ENCODE results near the gene UQCRFS1.
"Not testable (repeated sequence)": the region's sequence is repeated elsewhere in the genome, so short reads cannot be mapped to it uniquely, and the experiment has no call there.

Gene UQCRFS1

DNA sequence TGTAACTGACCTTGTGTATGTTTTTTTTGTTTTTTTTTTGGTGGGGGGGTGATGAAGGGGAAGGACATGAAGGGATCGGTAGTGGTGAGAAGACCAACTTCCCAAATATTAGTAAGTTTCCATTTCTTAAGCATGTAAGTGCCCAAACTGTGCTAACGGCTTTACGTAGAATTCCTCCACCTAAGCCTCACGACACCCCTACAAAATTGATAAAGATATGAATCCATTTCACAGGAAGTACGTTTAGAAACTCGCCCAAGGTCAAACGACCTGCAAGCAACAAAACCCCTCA lies 649 bp downstream of the UQCRFS1 start:
- DNase-seq: no peak

- DNase-seq: no peak
Observed at GRCh38 chr19:29211562-29212355, 1.2 kb downstream of the UQCRFS1 start.

DNA sequence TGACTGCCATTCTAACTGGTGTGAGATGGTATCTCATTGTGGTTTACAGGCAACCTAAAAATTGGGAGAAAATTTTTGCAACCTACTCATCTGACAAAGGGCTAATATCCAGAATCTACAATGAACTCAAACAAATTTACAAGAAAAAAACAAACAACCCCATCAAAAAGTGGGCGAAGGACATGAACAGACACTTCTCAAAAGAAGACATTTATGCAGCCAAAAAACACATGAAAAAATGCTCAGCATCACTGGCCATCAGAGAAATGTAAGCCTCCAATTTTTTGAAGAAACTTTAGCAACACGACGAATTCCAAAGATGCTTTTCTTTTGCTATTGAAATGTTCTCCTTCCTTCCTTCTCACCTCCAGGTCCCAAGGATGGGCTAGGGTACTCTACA lies 1.9 kb downstream of the UQCRFS1 start:
- DNase-seq: not testable (repeated sequence)

DNA sequence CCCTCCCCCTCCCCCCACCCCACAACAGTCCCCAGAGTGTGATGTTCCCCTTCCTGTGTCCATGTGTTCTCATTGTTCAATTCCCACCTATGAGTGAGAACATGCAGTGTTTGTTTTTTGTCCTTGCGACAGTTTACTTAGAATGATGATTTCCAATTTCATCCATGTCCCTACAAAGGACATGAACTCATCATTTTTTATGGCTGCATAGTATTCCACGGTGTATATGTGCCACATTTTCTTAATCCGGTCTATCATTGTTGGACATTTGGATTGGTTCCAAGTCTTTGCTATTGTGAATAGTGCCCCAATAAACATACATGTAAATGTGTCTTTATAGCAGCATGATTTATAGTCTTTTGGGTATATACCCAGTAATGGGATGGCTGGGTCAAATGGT lies 2.4 kb downstream of the UQCRFS1 start:
- DNase-seq: not testable (repeated sequence)

DNA sequence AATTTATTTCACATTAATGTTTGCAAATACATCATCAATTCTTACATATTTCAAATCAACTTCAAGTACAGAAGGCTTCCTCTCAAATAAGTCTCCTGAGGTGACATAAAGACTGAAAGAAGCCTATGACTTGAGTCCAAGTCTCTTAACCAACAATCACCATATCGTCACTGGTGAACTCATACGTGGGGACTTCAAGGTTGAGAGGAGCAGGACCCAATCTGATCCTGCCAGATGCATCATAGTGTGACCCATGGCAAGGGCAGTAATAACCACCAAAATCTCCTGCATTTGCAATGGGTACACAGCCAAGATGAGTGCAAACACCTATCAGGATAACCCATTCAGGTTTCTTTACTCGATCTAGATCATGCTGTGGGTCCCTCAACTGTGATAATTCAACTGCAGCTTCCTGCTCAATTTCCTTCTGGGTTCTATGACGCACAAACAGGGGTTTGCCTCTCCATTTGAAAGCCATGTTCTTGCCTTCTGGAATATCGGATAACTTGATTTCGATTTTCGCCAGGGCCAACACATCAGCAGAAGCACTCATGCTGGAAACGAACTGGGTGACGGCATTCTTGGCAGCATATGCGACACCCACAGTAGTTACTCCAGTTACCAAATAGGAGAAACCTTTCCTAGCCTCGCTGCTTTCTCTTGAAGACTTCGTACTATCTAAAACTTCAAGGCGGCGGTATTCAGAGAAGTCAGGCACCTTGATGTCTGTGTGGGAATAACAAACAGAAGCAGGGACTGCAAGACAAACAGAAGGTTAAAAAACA lies 5.4 kb downstream of the UQCRFS1 start:
- DNase-seq: not testable (repeated sequence)

GRCh38 chr19:29206453-29206852 lies 6.5 kb downstream of the UQCRFS1 start:
- no peak for DNase-seq

- no peak for DNase-seq
Observed at GRCh38 chr19:29202281-29202680, 10.7 kb downstream of the UQCRFS1 start.

DNA sequence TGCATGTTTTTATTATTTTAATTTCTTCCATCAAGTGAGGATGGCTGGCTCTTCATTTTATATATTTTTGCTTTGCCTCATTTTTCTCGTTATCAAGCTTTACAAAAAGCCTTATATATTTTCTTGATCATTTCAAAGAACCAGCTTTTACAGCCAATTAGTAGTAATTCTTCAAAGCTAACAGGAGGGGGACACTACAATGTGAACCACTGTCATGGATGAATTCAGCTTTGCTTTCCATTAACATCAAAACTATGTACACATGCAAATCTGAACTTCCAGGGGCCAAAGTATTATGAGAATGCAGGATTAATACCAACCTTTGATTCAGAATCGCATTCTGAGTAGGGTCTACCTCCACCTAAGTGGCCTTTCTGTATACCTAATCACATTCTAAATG lies 11.1 kb downstream of the UQCRFS1 start:
- DNase-seq: no peak

DNA sequence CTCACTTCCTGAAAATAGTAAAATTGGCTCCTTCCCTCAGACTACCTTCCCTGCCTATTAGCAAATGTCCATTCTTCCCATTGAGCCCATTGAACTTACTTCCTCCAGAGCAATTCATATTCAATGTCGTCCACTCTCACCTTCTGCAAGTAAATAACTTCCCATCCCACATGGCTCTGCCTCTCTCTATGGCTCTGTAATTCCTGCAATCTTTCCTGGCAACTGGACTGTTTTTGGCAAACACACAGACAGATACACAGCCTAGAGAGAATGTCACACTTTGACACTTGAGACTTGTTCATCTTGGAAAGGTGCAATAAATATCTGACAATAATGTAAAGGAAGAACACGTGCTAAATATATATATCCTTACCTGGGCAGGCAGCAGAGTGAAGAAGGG lies 18.3 kb downstream of the UQCRFS1 start:
- DNase-seq: no peak

GRCh38 chr19:29193155-29193554 lies 19.8 kb downstream of the UQCRFS1 start:
- DNase-seq: peak; percentile 37

GRCh38 chr19:29191005-29191404 lies 21.9 kb downstream of the UQCRFS1 start:
- DNase-seq: no peak

DNA sequence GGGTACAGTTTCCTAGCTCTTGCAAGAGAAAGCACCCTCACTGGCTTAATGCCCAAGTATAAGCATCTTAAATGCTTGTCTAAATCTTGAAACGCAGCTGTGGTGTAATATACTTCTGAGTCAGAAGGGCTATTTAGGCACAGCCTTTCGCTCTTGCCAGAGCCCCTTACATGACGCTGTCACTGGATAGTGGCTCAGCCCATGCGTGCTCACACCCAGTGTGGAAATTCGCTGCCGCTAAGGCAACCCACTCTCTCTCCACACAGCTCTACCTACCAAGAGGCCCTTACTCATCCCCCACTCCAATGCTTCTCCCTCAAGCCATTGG lies 24.0 kb downstream of the UQCRFS1 start:
- no peak for DNase-seq

GRCh38 chr19:29188289-29189032 lies 24.5 kb downstream of the UQCRFS1 start:
- DNase-seq: no peak

DNA sequence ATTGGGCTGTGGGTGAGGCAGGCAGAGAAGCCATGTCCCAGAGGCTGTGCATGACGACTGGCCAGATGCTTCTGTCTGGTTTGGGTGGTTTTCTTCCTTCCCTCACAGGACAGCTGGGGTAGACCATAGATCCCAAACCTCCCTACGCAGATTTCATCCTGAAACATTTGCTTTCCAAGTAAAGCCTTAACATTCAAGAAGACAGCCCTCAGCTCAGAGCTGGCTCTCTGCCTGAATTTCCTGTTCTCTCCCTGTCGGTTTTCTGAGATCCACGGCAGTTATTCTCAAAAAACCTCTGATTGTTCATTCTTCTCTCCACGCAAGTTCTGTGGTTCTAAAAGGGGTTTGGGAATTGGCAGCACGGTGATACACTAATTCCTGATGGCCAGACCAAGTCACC lies 25.3 kb downstream of the UQCRFS1 start:
- DNase-seq: no peak

DNA sequence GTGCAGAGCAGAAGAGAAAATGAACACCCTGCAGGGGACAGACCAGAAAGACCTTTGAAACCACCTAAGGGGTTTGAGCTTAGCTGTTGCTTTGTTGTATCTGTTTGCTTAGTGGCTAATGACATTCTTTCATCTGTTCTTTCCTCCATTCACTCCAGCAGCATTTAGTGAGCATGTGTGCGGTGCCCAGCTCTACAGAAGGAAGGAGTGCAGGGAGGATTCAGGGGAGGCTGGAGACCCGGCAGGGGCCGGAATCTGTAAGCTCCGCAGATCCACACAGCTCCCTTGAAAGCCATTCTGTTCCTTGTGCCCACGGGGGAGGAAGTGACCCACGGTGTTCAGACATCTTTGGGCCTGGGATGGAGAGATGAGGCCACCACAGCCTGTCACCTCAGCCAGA lies 27.5 kb downstream of the UQCRFS1 start:
- DNase-seq: no peak

GRCh38 chr19:29176981-29177754 lies 35.8 kb downstream of the UQCRFS1 start:
- DNase-seq: no peak

- DNase-seq: no peak
Observed at GRCh38 chr19:29173896-29174295, 39.1 kb downstream of the UQCRFS1 start.

- no peak for DNase-seq
Observed at GRCh38 chr19:29172302-29172701, 40.6 kb downstream of the UQCRFS1 start.

- no peak for DNase-seq
Observed at GRCh38 chr19:29171525-29171924, 41.4 kb downstream of the UQCRFS1 start.

DNA sequence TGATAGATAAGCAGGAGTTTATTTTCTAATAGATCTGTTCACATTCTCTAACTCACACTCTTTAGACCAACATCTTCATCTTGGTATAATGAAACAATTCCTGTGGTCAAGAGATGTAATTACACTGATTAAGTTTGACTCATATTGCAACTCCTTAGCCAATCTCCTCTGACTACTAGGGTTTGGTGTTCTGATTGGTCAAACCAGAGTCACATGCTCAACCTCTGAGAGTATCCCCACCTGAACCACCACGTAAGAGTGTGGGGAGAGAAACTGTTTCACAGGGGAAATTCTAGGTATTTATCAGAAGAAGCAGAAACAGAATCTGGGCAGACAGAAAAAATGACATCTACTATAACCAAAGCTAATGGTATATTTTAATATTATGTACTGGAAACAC lies 42.4 kb downstream of the UQCRFS1 start:
- DNase-seq: no peak

DNA sequence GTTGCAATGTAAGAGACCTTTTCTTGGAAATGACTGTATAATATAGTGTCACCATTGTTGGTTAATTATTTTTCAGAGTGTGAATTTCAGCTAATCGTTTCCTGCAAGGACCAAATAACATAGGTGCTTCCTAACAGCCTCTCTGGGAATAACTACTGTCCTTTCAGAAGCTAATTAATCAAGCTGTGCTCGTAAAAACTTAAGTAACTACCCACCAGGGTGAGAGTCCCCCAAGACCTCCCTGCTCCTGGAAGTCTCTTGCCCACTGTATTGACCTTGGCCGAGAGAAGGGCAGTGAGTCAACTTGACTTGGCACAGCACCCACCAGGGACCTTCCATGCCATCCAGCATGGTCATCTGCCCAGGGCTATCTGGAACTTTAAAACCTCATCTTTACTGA lies 50.3 kb downstream of the UQCRFS1 start:
- DNase-seq: no peak

DNA sequence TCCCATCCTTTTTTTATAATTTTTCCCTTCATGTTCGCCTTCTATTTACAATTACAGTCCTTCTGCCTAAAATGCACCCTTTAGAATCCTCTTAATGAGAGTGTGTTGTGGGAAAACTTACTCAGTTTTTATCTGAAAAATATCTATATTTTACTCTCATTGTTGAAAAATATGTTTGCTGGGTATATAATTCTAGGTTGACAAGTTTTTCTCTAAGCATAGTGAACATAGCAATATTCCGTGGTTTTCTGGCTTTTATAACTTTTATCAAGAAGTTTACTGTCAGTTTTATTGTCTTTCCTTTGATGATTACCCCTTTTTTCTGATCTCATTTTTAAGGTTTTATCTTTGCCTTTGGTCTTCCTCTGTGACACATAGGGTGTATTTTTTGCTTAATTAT lies 57.3 kb downstream of the UQCRFS1 start:
- no peak for DNase-seq
